ENCODE measurements around the gene TGFBR1. TPM values are rescaled to one million over a fixed set of nuclear protein-coding genes. Genes with fewer than 3 reads are reported as not detected.
A peak's percentile ranks its signal among the peaks of the same experiment; 100 is the strongest.

Gene TGFBR1
- total RNA-seq, 6 donors from 2014 or later = 13.6 to 63.1 (median 37.9) TPM

GRCh38 chr9:99109522-99109921, 4.6 kb downstream of the TGFBR1 start:
- peak in 1 of 2 donors; percentile 57 for DNase-seq
- Histone ChIP-seq H3K36me3 (no peaks in the 10 kb centered on the region), H3K27me3 (no peaks in the 10 kb centered on the region)

GRCh38 chr9:99112750-99113413, 8.0 kb downstream of the TGFBR1 start:
- H3K36me3 ChIP-seq = no peaks in the 10 kb centered on the region
- no peaks in the 10 kb centered on the region for H3K27me3 ChIP-seq
- H3K4me3 ChIP-seq = no peak overlapping the region
- 67 to 76% methylated on average over 6 of the region's 6 CpGs for WGBS, 2 donors
- no peak for ATAC-seq (ENCODE audit: low FRiP score in 2 of 2)
- no peak overlapping the region for H3K27ac ChIP-seq
- no peaks in the 10 kb centered on the region for H3K9me3 ChIP-seq
- no peak for TF ChIP-seq EP300 (IDR thresholded peaks at IDR 0.05)
- TF ChIP-seq POLR2AphosphoS5 (IDR thresholded peaks at IDR 0.05) = no peak
- TF ChIP-seq POLR2A (IDR thresholded peaks at IDR 0.05) = no peak
- no peak for DNase-seq
- peaks cover 39 to 66% (median 55%) of the 10 kb centered on the region in 4 donors for H3K4me1 ChIP-seq

More at GRCh38 chr9:99109522-99109921, 4.6 kb downstream of the TGFBR1 start:
- no peaks in the 10 kb centered on the region for H3K9me3 ChIP-seq
- WGBS, 2 donors = 47 to 74% methylated on average over 3 of the region's 3 CpGs
- TF ChIP-seq POLR2AphosphoS5 (IDR thresholded peaks at IDR 0.05) (peak; percentile 67 to 79), EP300 (IDR thresholded peaks at IDR 0.05) (peak in 1 of 4 donors; percentile 68), POLR2A (IDR thresholded peaks at IDR 0.05) (no peak)
- no peak overlapping the region for H3K4me3 ChIP-seq
- no peak for ATAC-seq (ENCODE audit: low FRiP score in 2 of 2)
- peaks cover 46 to 79% (median 72%) of the 10 kb centered on the region in 4 donors for H3K4me1 ChIP-seq
- peak overlapping the region in 3 of 4 donors; percentile 26 to 97 (median 28) for H3K27ac ChIP-seq

GRCh38 chr9:99113414-99114048, 8.6 kb downstream of the TGFBR1 start:
- no peaks in the 10 kb centered on the region for H3K9me3 ChIP-seq
- ATAC-seq (ENCODE audit: low FRiP score in 2 of 2) (no peak), DNase-seq (no peak)
- no peak overlapping the region for H3K27ac ChIP-seq
- TF ChIP-seq POLR2A (IDR thresholded peaks at IDR 0.05) = no peak
- TF ChIP-seq EP300 (IDR thresholded peaks at IDR 0.05) = no peak
- no peak for TF ChIP-seq POLR2AphosphoS5 (IDR thresholded peaks at IDR 0.05)
- TF ChIP-seq CTCF (IDR thresholded peaks at IDR 0.05) = no peak
- H3K36me3 ChIP-seq = no peaks in the 10 kb centered on the region
- peaks cover 38 to 61% (median 50%) of the 10 kb centered on the region in 4 donors for H3K4me1 ChIP-seq
- no peaks in the 10 kb centered on the region for H3K27me3 ChIP-seq
- 80 to 81% methylated on average over 2 of the region's 2 CpGs for WGBS, 2 donors
- H3K4me3 ChIP-seq = no peak overlapping the region

- no peaks in the 10 kb centered on the region for H3K36me3 ChIP-seq
- H3K27me3 ChIP-seq = no peaks in the 10 kb centered on the region
- TF ChIP-seq EP300 (IDR thresholded peaks at IDR 0.05) (no peak), POLR2A (IDR thresholded peaks at IDR 0.05) (no peak), CTCF (IDR thresholded peaks at IDR 0.05) (no peak), POLR2AphosphoS5 (IDR thresholded peaks at IDR 0.05) (no peak)
- no peak overlapping the region for H3K4me3 ChIP-seq
- no peak overlapping the region for H3K27ac ChIP-seq
- ATAC-seq (ENCODE audit: low FRiP score in 2 of 2) (no peak), DNase-seq (no peak)
- peaks cover 39 to 62% (median 46%) of the 10 kb centered on the region in 4 donors for H3K4me1 ChIP-seq
- WGBS, 2 donors = 66 to 76% methylated on average over 3 of the region's 3 CpGs
- no peaks in the 10 kb centered on the region for H3K9me3 ChIP-seq
These were observed 9.1 kb downstream of the TGFBR1 start for GRCh38 chr9:99114049-99114440.

GRCh38 chr9:99114846-99115500, 10.1 kb downstream of the TGFBR1 start:
- Histone ChIP-seq H3K27ac (no peak overlapping the region), H3K9me3 (no peaks in the 10 kb centered on the region), H3K4me3 (no peak overlapping the region), H3K4me1 (peaks cover 44 to 63% (median 48%) of the 10 kb centered on the region in 4 donors), H3K36me3 (no peaks in the 10 kb centered on the region), H3K27me3 (no peaks in the 10 kb centered on the region)
- TF ChIP-seq CTCF (IDR thresholded peaks at IDR 0.05) (no peak), POLR2AphosphoS5 (IDR thresholded peaks at IDR 0.05) (no peak), POLR2A (IDR thresholded peaks at IDR 0.05) (no peak), EP300 (IDR thresholded peaks at IDR 0.05) (no peak)
- WGBS, 2 donors = 83 to 84% methylated on average over 6 of the region's 6 CpGs
- DNase-seq = no peak
- ATAC-seq (ENCODE audit: low FRiP score in 2 of 2) = no peak
